ENCODE data around the gene GALNT12. TPM values are rescaled to one million over a fixed set of nuclear protein-coding genes. Genes with fewer than 3 reads are reported as not detected.

The GALNT12 gene
- total and polyA plus RNA-seq, 2 experiments from 2014 or later = 14.6 to 23.6 TPM

GRCh38 chr9:98880311-98881015, 73.0 kb downstream of the GALNT12 start:
- Histone ChIP-seq H3F3A (replicated peaks; ENCODE audit: low read depth) (no peaks in the 10 kb centered on the region), H3K27me3 (ENCODE audit: insufficient read depth) (no peaks in the 10 kb centered on the region), H4K20me1 (replicated peaks; ENCODE audit: insufficient read depth) (no peaks in the 10 kb centered on the region), H2AFZ (no peak overlapping the region), H3K9me2 (ENCODE audit: insufficient read depth) (no peaks in the 10 kb centered on the region), H3K4me3 (no peak overlapping the region), H3K79me2 (replicated peaks; ENCODE audit: insufficient read depth) (no peaks in the 10 kb centered on the region), H3K27ac (ENCODE audit: low read depth) (no peak overlapping the region), H3K4me1 (ENCODE audit: insufficient read depth) (no peaks in the 10 kb centered on the region), H3K4me2 (no peak overlapping the region), H3K36me3 (ENCODE audit: insufficient read depth) (no peaks in the 10 kb centered on the region)
- ATAC-seq (no peak), DNase-seq (ENCODE audit: low spot score) (no peak)
- Mint-ChIP-seq H3K36me3 (ENCODE audit: low read depth) (no peaks in the 10 kb centered on the region), H3K9me3 (no peaks in the 10 kb centered on the region), H3K4me3 (no peak overlapping the region), H3K27me3 (ENCODE audit: insufficient read depth, low read depth, poor library complexity) (peaks cover 6% of the 10 kb centered on the region), H3K27ac (no peak overlapping the region), H3K4me1 (no peaks in the 10 kb centered on the region; the same call in 2 of the 3 replicates)
- no peak for TF ChIP-seq POLR2AphosphoS5 (IDR thresholded peaks at IDR 0.05; ENCODE audit: low read depth)
- TF ChIP-seq STAT1 (IDR thresholded peaks at IDR 0.05; ENCODE audit: unreplicated experiment) = no peak
- no peak for TF ChIP-seq JUNB (IDR thresholded peaks at IDR 0.05; ENCODE audit: unreplicated experiment)
- no peak for TF ChIP-seq CREB1 (CRISPR knock-in tag; IDR thresholded peaks at IDR 0.05; ENCODE audit: low read depth)
- TF ChIP-seq EZH2phosphoT487 (IDR thresholded peaks at IDR 0.05; ENCODE audit: unreplicated experiment) = no peak
- TF ChIP-seq, protein P1, sequence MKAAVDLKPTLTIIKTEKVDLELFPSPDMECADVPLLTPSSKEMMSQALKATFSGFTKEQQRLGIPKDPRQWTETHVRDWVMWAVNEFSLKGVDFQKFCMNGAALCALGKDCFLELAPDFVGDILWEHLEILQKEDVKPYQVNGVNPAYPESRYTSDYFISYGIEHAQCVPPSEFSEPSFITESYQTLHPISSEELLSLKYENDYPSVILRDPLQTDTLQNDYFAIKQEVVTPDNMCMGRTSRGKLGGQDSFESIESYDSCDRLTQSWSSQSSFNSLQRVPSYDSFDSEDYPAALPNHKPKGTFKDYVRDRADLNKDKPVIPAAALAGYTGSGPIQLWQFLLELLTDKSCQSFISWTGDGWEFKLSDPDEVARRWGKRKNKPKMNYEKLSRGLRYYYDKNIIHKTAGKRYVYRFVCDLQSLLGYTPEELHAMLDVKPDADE (IDR thresholded peaks at IDR 0.05) = no peak
- TF ChIP-seq, protein P2, sequence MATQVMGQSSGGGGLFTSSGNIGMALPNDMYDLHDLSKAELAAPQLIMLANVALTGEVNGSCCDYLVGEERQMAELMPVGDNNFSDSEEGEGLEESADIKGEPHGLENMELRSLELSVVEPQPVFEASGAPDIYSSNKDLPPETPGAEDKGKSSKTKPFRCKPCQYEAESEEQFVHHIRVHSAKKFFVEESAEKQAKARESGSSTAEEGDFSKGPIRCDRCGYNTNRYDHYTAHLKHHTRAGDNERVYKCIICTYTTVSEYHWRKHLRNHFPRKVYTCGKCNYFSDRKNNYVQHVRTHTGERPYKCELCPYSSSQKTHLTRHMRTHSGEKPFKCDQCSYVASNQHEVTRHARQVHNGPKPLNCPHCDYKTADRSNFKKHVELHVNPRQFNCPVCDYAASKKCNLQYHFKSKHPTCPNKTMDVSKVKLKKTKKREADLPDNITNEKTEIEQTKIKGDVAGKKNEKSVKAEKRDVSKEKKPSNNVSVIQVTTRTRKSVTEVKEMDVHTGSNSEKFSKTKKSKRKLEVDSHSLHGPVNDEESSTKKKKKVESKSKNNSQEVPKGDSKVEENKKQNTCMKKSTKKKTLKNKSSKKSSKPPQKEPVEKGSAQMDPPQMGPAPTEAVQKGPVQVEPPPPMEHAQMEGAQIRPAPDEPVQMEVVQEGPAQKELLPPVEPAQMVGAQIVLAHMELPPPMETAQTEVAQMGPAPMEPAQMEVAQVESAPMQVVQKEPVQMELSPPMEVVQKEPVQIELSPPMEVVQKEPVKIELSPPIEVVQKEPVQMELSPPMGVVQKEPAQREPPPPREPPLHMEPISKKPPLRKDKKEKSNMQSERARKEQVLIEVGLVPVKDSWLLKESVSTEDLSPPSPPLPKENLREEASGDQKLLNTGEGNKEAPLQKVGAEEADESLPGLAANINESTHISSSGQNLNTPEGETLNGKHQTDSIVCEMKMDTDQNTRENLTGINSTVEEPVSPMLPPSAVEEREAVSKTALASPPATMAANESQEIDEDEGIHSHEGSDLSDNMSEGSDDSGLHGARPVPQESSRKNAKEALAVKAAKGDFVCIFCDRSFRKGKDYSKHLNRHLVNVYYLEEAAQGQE (IDR thresholded peaks at IDR 0.05; ENCODE audit: unreplicated experiment) = no peak
- no peak for TF ChIP-seq EZH2 (IDR thresholded peaks at IDR 0.05; ENCODE audit: low read depth, unreplicated experiment)
- TF ChIP-seq, protein P3, sequence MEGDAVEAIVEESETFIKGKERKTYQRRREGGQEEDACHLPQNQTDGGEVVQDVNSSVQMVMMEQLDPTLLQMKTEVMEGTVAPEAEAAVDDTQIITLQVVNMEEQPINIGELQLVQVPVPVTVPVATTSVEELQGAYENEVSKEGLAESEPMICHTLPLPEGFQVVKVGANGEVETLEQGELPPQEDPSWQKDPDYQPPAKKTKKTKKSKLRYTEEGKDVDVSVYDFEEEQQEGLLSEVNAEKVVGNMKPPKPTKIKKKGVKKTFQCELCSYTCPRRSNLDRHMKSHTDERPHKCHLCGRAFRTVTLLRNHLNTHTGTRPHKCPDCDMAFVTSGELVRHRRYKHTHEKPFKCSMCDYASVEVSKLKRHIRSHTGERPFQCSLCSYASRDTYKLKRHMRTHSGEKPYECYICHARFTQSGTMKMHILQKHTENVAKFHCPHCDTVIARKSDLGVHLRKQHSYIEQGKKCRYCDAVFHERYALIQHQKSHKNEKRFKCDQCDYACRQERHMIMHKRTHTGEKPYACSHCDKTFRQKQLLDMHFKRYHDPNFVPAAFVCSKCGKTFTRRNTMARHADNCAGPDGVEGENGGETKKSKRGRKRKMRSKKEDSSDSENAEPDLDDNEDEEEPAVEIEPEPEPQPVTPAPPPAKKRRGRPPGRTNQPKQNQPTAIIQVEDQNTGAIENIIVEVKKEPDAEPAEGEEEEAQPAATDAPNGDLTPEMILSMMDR (conservative IDR thresholded peaks at IDR 0.05; ENCODE audit: low read depth in 2 of 2) = no peak
- TF ChIP-seq ZNF331 (CRISPR knock-in tag; IDR thresholded peaks at IDR 0.05; ENCODE audit: low read depth) = no peak
